ENCODE data around the gene PLXNA4.

The PLXNA4 gene

GRCh38 chr7:132476541-132476940 lies 99.7 kb downstream of the PLXNA4 start:
- TF ChIP-seq CTCF (IDR thresholded peaks at IDR 0.05; ENCODE audit: low read length) (no peak), EZH2 (IDR thresholded peaks at IDR 0.05; ENCODE audit: borderline replicate concordance, low read length) (no peak)
- H3K9ac ChIP-seq (ENCODE audit: low read length) = no peak overlapping the region
- no peaks in the 10 kb centered on the region for H3K79me2 ChIP-seq (ENCODE audit: insufficient read depth, low read length)
- H3K4me3 ChIP-seq (ENCODE audit: low read depth, low read length, poor library complexity, severe bottlenecking) = no peak overlapping the region
- no peaks in the 10 kb centered on the region for H4K20me1 ChIP-seq (ENCODE audit: insufficient read depth, low read length)
- no peaks in the 10 kb centered on the region for H3K36me3 ChIP-seq (ENCODE audit: insufficient read depth, low read length)
- H3K27me3 ChIP-seq (ENCODE audit: insufficient read depth, low read length) = peaks cover 5% of the 10 kb centered on the region; the same call in 1 of the 2 replicates
- H3K27ac ChIP-seq (ENCODE audit: low read depth, low read length, poor library complexity, severe bottlenecking) = no peak overlapping the region
- H2AFZ ChIP-seq (ENCODE audit: low read length) = no peak overlapping the region
- no peaks in the 10 kb centered on the region for H3F3A ChIP-seq (ENCODE audit: insufficient read depth, low read length)
- no peaks in the 10 kb centered on the region for H3K9me3 ChIP-seq (ENCODE audit: low read length)
- H3K4me2 ChIP-seq (ENCODE audit: low read length) = no peak overlapping the region
- no peaks in the 10 kb centered on the region for H3K9me2 ChIP-seq (ENCODE audit: low read depth, low read length)
- H3K4me1 ChIP-seq (ENCODE audit: insufficient read depth, low read length, severe bottlenecking) = no peaks in the 10 kb centered on the region

- Histone ChIP-seq H3K79me2 (ENCODE audit: insufficient read depth, low read length) (no peaks in the 10 kb centered on the region), H3K4me2 (ENCODE audit: low read length) (no peak overlapping the region), H3K27ac (ENCODE audit: low read depth, low read length, poor library complexity, severe bottlenecking) (no peak overlapping the region), H3K27me3 (ENCODE audit: insufficient read depth, low read length) (peaks cover under 1% of the 10 kb centered on the region; the same call in 1 of the 2 replicates), H3F3A (ENCODE audit: insufficient read depth, low read length) (no peaks in the 10 kb centered on the region), H3K9me3 (ENCODE audit: low read length) (no peaks in the 10 kb centered on the region), H3K9ac (ENCODE audit: low read length) (no peak overlapping the region), H3K4me1 (ENCODE audit: insufficient read depth, low read length, severe bottlenecking) (no peaks in the 10 kb centered on the region), H4K20me1 (ENCODE audit: insufficient read depth, low read length) (no peaks in the 10 kb centered on the region), H3K4me3 (ENCODE audit: low read depth, low read length, poor library complexity, severe bottlenecking) (no peak overlapping the region), H2AFZ (ENCODE audit: low read length) (no peak overlapping the region), H3K9me2 (ENCODE audit: low read depth, low read length) (no peaks in the 10 kb centered on the region), H3K36me3 (ENCODE audit: insufficient read depth, low read length) (no peaks in the 10 kb centered on the region)
- no peak for TF ChIP-seq CTCF (IDR thresholded peaks at IDR 0.05; ENCODE audit: low read length)
- no peak for TF ChIP-seq EZH2 (IDR thresholded peaks at IDR 0.05; ENCODE audit: borderline replicate concordance, low read length)
These were observed 100.6 kb downstream of the PLXNA4 start for GRCh38 chr7:132475669-132476116.

GRCh38 chr7:132475037-132475668 lies 101.1 kb downstream of the PLXNA4 start:
- Histone ChIP-seq H3K27ac (ENCODE audit: low read depth, low read length, poor library complexity, severe bottlenecking) (no peak overlapping the region), H3K9me3 (ENCODE audit: low read length) (no peaks in the 10 kb centered on the region), H4K20me1 (ENCODE audit: insufficient read depth, low read length) (no peaks in the 10 kb centered on the region), H3K79me2 (ENCODE audit: insufficient read depth, low read length) (no peaks in the 10 kb centered on the region), H2AFZ (ENCODE audit: low read length) (no peak overlapping the region), H3F3A (ENCODE audit: insufficient read depth, low read length) (no peaks in the 10 kb centered on the region), H3K27me3 (ENCODE audit: insufficient read depth, low read length) (no peaks in the 10 kb centered on the region), H3K9me2 (ENCODE audit: low read depth, low read length) (no peaks in the 10 kb centered on the region), H3K4me1 (ENCODE audit: insufficient read depth, low read length, severe bottlenecking) (no peaks in the 10 kb centered on the region), H3K9ac (ENCODE audit: low read length) (no peak overlapping the region), H3K4me3 (ENCODE audit: low read depth, low read length, poor library complexity, severe bottlenecking) (no peak overlapping the region), H3K4me2 (ENCODE audit: low read length) (no peak overlapping the region), H3K36me3 (ENCODE audit: insufficient read depth, low read length) (no peaks in the 10 kb centered on the region)
- TF ChIP-seq CTCF (IDR thresholded peaks at IDR 0.05; ENCODE audit: low read length) (no peak), EZH2 (IDR thresholded peaks at IDR 0.05; ENCODE audit: borderline replicate concordance, low read length) (no peak)
